Lung microvascular endothelial cell (primary cell): ENCODE measurements around the gene HMCN2. TPM values are rescaled to one million over a fixed set of nuclear protein-coding genes. Genes with fewer than 3 reads are reported as not detected.
"Not testable (repeated sequence)": the region's sequence is repeated elsewhere in the genome, so short reads cannot be mapped to it uniquely, and the experiment has no call there.

ENCODE experiments used
- DNase-seq, 2 donors: peaks; one replicate each; pipeline versions ENCODE4 v3.0.0 to v3.0.0-alpha.2; 2010; ENCODE audit warnings: low read depth in 2 of 2
- total RNA-seq: library from RNA; depleted of rRNA; stranded (reverse); fragments of >200 nt; gene quantifications from 2 replicates; pipeline ENCODE4 v1.2.1, GENCODE V29; 2014

Gene HMCN2
- total RNA-seq, 1 donor from 2014 or later: under 0.01 TPM

DNA sequence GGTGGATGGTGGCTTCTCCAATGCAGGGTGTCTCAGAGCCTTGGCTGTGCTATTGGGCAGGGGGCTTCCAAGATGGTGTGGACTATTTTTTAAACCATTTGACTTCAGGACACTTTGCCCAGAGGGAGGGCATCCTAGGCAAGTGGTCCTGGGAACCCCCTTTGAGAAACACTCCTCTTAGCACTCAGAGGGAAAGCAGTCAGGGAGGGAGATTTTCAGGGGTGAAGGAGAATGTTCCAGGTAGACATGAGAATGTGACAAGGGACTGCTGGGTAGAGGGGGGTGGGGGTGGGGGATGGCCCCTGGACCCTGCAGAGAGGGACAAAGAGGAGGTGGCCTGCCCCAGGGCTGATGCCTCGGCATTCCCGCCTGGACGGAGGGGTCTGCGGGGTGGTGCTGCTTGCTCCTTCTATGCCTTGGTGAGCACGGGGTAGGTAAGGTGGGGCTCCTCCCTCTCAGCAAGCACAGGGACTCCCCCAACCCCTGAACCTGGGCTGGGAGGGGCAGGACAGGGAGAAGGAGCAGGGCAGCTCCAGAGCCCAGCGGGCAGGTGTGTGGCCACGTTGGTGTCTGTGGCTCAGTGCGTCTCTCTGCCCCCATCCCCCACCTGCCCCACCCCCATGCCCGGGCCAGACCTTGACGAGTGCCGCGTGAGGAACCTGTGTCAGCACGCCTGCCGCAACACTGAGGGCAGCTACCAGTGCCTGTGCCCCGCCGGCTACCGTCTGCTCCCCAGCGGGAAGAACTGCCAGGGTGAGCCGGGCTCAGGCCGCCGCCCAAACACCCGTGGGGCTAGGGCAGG lies 165.4 kb downstream of the HMCN2 start:
- DNase-seq: no peak

DNA sequence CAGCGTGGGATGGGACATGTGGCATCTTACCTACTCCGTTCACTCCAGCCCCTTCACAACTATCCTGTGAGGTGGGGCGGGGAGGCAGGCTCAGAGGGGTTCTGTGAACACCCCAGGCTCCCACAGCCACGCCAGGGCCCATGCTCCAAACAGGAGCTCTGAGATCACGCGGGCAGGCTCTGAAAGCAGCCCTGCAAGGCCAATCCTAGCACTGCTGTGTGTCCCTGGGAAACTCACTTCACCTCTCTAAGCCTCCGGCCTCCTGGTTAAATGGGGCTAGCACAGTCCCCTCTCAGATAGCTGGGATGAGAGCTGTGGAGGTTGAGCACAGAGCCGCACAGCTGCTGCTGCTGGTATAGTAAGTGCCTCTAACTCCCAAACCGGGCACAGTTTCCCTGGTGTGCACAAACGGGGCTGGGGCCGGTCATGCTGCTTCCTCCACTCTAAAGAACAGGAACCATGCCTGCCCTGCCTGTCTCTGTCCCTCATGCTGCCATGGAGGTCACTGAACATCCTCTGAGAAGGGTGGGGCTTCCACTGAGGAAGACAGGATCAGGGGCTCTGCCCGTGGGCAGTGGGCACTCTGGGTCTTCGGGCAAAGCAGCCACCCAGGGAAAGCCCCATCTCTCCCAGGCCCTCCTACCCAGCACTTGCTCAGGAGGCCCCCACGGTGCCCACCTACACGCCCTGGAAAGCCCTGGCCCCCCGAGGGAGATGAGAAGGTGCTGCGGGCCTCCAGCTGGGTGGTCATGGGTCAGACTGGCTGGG lies 166.2 kb downstream of the HMCN2 start:
- no peak for DNase-seq

DNA sequence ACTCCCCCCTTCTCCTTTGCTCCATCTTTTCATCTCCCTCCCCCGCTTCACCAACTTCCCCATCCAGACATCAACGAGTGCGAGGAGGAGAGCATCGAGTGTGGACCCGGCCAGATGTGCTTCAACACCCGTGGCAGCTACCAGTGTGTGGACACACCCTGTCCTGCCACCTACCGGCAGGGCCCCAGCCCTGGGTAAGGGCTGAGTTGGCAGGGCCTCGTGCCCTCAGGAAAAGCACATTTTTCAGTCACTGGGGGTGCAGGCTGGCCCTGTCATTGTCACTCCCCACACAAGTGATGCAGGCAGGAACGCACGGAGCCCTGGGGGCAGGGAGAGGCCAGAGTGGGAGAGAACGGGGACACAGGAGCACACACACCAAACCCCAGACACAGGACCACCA lies 166.8 kb downstream of the HMCN2 start:
- DNase-seq: no peak

DNA sequence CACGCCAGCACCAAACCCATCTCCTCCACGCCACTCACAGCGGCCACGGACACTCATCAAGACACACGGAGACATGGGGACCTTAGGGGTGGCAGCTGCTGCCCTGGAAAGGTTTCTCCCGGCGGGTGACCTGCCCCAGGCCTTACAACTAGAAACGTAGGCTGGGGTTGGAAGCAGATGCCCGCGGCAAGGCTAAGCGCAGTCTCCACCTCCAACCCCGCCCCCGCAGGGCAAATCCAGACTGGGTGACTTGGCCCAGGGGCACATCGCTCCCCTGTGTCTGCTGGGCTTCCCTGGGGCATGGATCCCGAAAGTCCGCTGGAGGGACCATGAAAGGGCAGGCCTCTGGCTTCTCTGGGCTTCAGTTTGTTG lies 167.2 kb downstream of the HMCN2 start:
- DNase-seq: no peak

DNA sequence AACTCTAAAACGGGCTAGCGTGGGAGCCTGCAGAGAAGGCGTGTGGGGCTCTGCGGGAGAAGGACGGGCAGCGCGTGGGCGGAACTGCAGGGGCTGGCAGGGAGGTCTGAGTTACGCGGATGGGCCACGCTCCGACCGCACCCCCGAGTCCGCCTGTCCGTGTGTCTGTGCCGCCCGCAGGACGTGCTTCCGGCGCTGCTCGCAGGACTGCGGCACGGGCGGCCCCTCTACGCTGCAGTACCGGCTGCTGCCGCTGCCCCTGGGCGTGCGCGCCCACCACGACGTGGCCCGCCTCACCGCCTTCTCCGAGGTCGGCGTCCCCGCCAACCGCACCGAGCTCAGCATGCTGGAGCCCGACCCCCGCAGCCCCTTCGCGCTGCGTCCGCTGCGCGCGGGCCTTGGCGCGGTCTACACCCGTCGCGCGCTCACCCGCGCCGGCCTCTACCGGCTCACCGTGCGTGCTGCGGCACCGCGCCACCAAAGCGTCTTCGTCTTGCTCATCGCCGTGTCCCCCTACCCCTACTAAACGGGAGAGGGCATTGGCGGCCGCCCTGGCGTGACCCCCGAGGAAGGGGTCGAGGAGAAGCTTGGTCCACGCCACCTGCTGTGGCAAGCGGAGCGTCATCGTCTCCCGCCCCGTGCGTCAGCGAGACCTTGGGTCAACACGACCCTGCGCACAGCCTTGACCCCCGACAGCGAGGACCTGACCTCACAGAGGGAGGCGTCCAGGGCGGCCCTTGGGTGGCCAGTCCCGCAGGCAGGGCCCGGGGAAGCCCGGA lies 167.8 kb downstream of the HMCN2 start:
- DNase-seq: peak; percentile 46 to 64

DNA sequence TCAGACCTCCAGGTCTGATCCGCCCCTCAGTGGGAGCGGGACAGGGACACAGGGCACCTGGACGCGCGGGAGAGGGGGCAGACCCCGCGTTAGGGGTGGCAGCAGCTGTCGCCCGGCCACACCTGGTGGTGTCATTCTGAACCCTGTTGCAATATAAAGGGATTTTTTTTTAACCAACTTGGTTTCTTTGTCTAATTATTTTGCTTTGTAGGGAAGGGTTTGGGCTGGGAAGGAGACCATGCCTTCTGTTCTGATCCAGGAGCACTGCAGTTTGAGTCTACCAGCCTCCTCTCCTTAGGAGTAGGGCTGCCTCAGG lies 168.3 kb downstream of the HMCN2 start:
- no peak for DNase-seq

DNA sequence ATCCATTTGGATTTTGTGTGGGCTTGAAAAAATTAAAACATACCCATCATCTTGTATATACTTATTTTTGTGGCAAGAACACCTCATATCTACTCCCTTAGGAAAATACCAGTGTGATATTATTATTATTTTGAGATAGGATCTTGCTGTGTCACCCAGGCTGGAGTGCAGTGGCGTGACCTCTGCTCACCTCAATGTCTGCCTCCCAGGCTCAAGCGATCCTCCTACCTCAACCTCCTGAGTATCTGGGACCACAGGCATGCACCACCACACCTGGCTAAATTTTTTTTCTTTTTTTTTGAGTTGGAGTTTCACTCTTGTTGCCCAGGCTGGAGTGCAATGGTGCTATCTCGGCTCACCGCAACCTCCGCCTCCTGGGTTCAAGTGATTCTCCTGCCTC lies 169.1 kb downstream of the HMCN2 start:
- DNase-seq: not testable (repeated sequence)

DNA sequence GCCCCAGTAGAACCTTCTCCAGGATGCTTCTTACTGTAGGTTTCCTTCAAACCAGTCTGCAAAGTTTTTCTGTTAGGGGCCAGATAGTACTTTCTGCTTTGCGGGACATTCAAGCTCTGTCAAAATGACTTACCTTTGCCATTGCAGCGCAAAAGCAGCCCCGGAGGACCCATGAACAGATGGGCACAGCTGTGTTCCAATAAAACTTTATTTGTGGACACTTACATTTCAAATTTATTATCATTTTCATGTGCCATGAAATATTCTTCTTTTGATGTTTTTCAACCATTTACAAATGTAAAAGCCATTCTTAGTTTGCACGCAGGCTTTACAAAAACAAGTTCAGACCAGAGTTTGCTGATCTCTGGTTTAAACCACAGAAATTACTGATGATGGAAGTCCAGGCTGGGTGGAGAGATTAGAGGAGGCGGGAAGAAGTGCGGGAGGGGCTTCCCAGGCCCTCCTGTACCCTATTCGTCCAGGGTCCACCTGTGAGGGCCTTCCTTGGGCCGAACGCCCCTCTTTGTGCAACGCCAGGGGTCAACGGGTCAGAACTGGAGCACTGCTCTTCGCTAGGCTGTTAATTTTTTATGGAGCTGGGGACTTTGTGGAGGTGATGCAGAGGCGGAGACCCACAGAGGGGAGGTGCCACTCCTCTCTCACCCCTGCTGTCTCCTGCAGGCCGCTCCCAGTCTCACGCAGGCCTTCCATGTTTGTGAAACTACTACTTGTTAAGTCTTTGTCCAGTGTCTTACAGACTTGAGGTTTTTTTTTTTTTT lies 171.6 kb downstream of the HMCN2 start:
- no peak for DNase-seq

DNA sequence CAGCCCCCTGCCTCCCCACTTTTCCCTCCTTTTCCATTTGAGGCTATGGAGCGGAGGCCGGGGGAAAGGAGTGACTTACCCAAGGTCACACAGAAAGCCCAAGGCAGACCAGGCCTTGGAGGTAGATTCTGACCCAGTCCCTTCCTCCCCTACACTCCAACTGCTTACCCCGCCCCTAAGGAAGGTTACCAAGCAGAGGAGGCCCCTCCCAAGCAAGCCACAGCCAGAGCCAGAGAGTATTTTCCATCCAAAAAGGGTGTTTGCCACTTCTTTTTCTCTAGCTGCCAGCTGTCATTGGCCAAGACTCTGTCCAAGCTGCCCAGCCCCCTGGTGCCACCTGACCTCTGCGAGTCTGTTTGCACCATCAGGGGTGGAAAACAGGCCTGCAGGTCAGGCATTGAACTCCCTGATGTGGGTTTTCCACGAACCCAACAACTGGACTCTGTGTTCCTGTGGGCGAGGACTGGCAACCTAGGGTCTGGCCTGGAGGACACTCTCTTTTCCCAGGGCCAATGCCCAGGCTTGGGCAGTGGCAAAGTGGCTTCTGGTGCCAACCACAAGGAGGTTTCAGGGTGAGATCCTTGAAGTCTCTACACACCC lies 172.9 kb downstream of the HMCN2 start:
- DNase-seq: no peak

DNA sequence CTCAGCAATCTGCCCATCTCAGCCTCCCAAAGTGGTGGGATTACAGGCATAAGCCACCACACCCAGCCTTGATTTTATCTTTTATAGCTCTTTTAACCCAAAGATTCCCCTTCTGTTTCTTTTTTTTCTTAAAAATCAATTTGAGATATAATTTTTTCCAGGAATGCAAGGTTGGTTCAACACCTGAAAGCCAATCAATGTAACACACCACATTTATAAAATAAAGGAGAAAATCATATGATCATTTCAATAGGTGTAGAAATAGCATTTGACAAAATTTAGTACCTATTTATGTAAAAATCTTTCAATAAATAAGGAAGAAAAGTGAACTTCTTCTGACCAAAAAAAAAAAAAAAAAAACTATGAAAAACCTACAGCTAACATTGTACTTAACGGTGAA lies 175.5 kb downstream of the HMCN2 start:
- no peak for DNase-seq

DNA sequence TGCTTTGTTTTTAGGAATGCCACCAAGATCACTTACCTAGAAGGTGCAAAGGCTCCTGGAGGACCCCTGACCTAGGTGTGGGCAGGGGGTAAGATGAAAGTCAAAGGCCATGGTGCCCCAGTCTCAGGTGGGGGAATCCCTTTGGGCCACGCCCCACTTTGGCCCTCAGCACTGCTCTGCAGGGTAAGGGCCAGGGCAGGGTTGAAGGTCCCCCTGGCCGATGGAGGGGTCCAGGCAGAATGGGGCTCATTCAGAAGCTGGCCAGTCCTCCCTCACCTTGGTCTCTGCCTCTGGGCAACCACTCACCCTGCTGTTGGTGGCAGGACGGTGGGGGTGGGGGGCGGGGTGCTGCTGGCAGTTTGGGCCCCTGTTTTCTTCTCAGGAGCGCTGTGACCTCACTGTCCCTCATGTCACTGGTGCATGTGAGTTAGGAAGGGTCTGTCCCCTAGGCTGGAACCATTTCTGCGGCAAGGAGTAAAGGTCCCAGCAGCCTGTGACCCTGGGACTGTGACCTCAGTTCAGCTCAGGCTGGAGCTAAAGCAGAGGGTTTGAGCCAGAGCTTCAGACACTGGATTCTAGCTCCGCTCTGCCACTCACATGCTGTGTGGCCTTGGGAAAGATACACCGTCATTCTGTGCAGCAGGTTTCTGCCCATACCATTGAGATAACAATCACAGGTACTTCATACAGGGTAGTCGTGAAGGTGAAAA lies 177.3 kb downstream of the HMCN2 start:
- no peak for DNase-seq

DNA sequence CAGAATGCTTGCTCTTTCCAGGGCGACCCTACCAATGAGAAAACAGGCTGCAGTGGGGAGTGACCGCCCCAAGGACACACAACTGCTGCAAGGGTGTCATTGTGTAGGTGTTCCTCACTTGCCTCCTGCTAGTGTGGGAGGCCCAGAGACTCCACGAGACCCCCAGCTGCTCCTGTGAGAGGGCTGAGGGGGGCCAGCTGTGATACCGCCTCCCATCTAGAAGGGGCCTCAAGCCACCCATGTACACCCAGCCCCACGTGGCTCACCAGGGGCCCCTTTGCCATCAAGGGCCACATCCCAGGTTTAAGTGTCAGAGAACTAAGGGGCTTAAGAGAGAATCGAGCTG lies 177.9 kb downstream of the HMCN2 start:
- DNase-seq: no peak

DNA sequence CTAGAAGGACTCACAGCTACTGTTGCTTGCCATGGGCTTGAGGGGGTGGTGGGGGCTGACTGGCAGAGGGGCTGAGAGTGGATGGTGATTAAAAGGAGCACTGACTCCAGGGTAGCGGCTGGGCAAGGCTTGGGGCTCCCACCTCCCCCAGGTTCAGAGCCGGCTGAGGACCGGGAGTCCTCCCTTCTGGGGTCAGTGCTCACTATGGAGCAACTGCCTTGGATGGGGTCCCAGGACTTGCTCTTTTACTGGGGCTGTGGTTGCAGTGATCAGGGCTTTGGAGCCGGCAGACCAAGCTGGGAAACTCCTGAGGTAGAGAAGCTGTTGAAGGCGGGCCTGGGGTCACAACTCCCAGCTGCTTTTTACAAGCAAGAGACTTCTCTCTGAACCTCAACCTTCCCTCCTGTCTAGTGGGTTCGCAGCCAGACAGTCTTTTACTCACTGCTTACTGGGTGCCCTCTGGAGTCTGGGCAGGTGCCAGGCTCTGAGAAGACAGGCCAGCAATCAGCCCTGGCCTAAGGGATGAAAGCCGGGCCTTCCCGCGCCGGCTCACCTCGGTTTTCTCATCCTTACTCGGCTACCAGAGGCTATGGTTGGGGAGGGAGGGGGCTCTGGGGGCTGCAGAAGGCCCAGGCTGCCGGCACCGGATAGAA lies 178.4 kb downstream of the HMCN2 start:
- DNase-seq: no peak

DNA sequence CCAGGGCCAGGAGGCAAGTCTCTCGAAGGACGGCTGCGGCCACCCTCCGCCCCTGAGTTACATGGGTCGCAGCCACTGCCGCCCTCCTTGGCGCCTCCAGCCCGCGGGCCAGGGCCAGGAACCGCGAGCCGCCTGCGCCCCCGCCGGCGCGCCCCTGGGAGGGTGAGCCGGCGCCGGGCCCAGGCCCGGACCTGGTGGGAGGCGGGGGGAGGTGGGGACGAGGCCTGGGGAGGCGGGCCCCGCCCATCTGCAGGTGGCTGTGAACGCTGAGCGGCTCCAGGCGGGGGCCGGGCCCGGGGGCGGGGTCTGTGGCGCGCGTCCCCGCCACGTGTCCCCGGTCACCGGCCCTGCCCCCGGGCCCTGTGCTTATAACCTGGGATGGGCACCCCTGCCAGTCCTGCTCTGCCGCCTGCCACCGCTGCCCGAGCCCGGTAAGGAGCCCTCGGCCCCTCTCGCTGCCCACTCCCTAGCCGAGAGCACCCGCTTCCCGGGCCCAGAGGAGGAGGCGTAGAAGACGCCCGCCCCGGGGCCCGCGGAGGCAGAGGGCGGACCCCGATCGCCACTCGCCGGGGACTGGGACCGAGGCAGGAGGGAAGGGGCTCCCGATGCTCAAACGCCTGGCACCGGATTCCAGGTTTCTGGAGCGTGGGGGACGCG lies 179.1 kb downstream of the HMCN2 start, which contains the start of gene ASS1:
TSS of gene ASS1 (plus strand) at position 397 of the 657 bp plus-strand sequence. CDS start 7,268 bp downstream, outside the sequence.
- DNase-seq: peak in 1 of 2 donors; percentile 18

DNA sequence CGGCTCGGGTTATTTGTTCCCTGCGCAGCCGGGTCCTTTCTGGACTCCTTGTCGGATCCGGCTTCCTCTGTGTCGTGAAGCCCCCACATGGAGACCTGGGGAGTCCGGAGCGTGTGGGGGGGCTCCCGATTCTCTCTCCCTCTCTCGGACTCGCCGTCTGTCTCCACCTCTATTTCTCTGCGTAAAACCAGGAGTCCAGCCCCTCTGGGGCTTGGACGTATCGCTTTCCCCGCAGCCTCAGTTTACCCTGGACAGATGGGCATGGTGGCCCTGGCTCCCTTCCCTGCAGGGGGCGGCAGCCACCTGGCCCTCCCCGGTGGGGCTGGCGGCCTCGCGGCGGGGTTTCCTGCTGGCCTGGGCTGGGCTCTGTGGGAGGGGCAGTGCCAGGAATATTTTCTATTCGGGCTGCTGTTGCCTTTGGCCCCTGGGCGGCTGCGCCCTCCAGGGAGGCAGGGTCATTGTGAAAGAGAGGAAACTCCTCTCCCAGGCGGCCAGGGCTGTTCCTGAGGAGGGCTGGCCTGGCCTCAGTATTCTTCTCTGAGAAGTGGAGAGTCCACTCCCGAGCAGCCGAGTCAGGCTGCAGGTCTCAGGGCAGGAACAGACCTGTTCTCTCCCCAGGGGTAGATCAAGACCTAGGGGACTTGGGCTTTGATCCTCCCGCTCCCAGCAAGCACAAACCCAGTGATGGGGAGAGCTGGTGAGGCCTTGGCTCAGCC lies 179.9 kb downstream of the HMCN2 start:
- DNase-seq: peak in 1 of 2 donors; percentile 26

DNA sequence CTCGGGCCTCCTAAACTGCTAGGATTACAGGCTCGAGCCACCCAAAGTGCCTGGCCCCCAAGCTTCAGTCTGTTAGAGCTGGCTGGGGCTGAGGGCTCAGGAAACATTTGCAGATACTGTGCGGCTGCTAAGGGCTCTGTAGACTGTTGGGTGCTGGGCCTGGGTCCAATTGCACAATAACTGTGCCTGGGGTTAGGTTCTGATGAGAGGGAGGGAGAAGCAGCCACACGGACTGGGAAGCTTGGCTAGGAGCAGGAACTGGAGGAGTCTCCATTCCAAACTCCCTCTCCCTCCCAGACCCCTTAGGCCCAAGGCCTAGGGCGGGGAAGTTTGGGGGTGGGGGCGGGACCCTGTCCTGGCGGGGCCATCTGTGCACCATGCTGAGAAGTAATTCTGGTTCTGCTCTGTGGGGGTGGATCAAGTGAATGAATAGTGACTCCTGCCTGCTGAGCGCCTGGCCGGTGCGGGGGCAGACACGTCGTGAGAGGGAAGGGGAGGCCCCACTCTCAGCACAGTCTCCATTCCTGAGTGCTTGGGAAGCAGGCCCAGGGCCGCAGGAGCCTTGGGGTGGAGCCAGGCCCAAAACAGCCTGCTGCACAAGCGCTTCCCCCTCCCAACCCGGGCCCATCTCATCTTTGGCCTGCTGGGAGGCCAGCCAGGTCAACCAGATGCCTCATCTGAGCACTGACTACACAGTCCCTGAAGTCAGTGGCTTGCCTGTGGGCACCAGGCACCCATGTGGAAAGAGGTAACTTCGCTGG lies 180.7 kb downstream of the HMCN2 start:
- DNase-seq: no peak

DNA sequence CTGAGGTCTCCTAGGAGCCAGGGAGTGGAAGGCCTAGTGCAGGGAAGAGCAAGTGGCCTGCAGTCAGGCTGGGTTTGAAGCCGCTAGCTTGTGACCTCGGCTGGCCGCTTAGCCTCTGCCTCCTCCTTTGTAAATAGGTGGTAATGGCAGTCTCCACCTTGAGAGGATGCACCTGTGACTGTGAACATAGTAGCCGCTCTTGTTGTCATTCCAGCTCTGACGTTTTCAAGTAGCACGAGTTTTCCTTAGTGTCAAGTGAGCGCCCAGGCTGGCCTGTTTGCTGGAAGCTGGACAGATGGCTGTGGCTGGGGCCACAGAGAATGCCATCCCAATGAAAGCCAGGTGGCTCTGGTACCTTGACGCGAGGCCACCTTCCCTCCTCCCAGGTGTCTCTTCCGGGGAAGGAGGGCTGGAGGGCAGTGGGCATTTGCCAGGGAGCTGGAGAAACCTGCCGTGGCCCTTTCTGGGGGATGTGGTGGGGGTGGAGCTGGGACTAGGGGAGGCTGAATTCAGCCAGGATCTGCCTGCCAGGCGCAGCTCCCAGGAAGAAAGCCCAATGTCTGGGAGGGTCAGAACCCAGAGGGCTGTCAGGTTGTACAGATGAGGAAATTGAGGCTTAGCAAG lies 181.7 kb downstream of the HMCN2 start:
- no peak for DNase-seq
